Measurements from ENCODE around the gene RARG.

RARG gene

DNA sequence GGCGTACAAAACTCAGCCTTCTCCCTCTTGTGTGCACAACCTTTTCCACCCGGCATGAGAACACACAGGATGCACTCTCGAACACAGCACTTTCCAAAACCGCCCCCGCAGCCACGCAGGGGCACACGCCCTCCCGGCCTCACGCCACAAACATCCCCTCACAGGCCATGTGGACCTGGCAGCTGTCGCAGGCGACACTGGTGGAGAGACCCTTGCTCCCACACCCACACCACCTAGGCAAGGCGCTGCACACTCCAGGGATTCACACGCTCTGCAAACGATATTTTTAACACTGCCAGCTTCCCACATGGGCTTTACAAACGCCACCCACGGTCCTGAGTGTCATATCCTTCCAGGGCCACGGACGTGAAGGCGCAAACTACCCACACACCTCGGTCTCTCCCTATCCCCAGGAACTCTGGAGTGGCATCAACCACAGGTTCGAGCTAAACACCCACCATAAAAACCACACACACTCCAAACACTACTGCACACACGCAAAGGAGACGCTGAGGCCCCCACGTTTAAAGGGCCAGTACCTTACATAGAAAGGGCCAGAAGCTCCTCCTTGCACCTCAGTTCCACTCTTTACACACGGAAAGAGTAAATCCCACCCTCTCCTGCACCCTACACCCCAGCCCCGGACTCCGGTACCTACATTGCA lies 12.6 kb downstream of the RARG start (continued):
- TF ChIP-seq ZNF660 (tag by site-specific recombination; IDR thresholded peaks at IDR 0.05) (no peak), ZNF747 (tag by site-specific recombination; IDR thresholded peaks at IDR 0.05) (no peak), OVOL3 (tag by site-specific recombination; IDR thresholded peaks at IDR 0.05) (no peak), ZNF629 (tag by site-specific recombination; IDR thresholded peaks at IDR 0.05) (no peak), ZNF311 (tag by site-specific recombination; IDR thresholded peaks at IDR 0.05; ENCODE audit: borderline replicate concordance) (no peak), ZBTB49 (tag by site-specific recombination; IDR thresholded peaks at IDR 0.05; ENCODE audit: low read depth) (no peak), PRDM1 (tag by site-specific recombination; IDR thresholded peaks at IDR 0.05) (no peak), ZNF585B (tag by site-specific recombination; IDR thresholded peaks at IDR 0.05) (no peak), ZNF423 (tag by site-specific recombination; IDR thresholded peaks at IDR 0.05) (peak; percentile 10; the same call in 1 of the 2 replicates), RBAK (tag by site-specific recombination; IDR thresholded peaks at IDR 0.05) (no peak), MEIS1 (CRISPR knock-in tag; IDR thresholded peaks at IDR 0.05; ENCODE audit: borderline replicate concordance) (no peak), ZNF560 (tag by site-specific recombination; IDR thresholded peaks at IDR 0.05; ENCODE audit: borderline replicate concordance) (no peak), ZNF513 (tag by site-specific recombination; IDR thresholded peaks at IDR 0.05) (no peak), ZBTB20 (tag by site-specific recombination; IDR thresholded peaks at IDR 0.05) (peak; percentile 81; the same call in 1 of the 2 replicates), ZNF335 (tag by site-specific recombination; conservative IDR thresholded peaks at IDR 0.05) (peak; percentile 74), ZNF670 (tag by site-specific recombination; IDR thresholded peaks at IDR 0.05; ENCODE audit: low read depth) (no peak), ZSCAN16 (tag by site-specific recombination; IDR thresholded peaks at IDR 0.05) (0 out of 2 replicates have a peak, but pooled peaks have one; percentile 75), ZNF830 (tag by site-specific recombination; IDR thresholded peaks at IDR 0.05; ENCODE audit: low read depth) (no peak), IKZF3 (tag by site-specific recombination; IDR thresholded peaks at IDR 0.05) (no peak), KLF10 (tag by site-specific recombination; IDR thresholded peaks at IDR 0.05) (no peak), SP3 (tag by site-specific recombination; IDR thresholded peaks at IDR 0.05) (no peak), ZNF621 (tag by site-specific recombination; IDR thresholded peaks at IDR 0.05) (no peak), ZFHX2 (tag by site-specific recombination; conservative IDR thresholded peaks at IDR 0.05) (peak; percentile 100), ZNF138 (tag by site-specific recombination; IDR thresholded peaks at IDR 0.05; ENCODE audit: borderline replicate concordance) (no peak)
- TF ChIP-seq, protein P1, sequence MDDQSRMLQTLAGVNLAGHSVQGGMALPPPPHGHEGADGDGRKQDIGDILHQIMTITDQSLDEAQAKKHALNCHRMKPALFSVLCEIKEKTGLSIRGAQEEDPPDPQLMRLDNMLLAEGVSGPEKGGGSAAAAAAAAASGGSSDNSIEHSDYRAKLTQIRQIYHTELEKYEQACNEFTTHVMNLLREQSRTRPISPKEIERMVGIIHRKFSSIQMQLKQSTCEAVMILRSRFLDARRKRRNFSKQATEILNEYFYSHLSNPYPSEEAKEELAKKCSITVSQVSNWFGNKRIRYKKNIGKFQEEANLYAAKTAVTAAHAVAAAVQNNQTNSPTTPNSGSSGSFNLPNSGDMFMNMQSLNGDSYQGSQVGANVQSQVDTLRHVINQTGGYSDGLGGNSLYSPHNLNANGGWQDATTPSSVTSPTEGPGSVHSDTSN (CRISPR knock-in tag; IDR thresholded peaks at IDR 0.05) = no peak
- TF ChIP-seq, protein P2, sequence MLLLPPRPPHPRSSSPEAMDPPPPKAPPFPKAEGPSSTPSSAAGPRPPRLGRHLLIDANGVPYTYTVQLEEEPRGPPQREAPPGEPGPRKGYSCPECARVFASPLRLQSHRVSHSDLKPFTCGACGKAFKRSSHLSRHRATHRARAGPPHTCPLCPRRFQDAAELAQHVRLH (tag by site-specific recombination; IDR thresholded peaks at IDR 0.05) = 0 out of 2 replicates have a peak, but pooled peaks have one; percentile 6
- TF ChIP-seq, protein P3, sequence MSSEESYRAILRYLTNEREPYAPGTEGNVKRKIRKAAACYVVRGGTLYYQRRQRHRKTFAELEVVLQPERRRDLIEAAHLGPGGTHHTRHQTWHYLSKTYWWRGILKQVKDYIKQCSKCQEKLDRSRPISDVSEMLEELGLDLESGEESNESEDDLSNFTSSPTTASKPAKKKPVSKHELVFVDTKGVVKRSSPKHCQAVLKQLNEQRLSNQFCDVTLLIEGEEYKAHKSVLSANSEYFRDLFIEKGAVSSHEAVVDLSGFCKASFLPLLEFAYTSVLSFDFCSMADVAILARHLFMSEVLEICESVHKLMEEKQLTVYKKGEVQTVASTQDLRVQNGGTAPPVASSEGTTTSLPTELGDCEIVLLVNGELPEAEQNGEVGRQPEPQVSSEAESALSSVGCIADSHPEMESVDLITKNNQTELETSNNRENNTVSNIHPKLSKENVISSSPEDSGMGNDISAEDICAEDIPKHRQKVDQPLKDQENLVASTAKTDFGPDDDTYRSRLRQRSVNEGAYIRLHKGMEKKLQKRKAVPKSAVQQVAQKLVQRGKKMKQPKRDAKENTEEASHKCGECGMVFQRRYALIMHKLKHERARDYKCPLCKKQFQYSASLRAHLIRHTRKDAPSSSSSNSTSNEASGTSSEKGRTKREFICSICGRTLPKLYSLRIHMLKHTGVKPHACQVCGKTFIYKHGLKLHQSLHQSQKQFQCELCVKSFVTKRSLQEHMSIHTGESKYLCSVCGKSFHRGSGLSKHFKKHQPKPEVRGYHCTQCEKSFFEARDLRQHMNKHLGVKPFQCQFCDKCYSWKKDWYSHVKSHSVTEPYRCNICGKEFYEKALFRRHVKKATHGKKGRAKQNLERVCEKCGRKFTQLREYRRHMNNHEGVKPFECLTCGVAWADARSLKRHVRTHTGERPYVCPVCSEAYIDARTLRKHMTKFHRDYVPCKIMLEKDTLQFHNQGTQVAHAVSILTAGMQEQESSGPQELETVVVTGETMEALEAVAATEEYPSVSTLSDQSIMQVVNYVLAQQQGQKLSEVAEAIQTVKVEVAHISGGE (tag by site-specific recombination; conservative IDR thresholded peaks at IDR 0.05; ENCODE audit: low read depth) = 0 out of 2 replicates have a peak, but pooled peaks have one; percentile 15
- TF ChIP-seq, protein P4, sequence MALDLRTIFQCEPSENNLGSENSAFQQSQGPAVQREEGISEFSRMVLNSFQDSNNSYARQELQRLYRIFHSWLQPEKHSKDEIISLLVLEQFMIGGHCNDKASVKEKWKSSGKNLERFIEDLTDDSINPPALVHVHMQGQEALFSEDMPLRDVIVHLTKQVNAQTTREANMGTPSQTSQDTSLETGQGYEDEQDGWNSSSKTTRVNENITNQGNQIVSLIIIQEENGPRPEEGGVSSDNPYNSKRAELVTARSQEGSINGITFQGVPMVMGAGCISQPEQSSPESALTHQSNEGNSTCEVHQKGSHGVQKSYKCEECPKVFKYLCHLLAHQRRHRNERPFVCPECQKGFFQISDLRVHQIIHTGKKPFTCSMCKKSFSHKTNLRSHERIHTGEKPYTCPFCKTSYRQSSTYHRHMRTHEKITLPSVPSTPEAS (tag by site-specific recombination; IDR thresholded peaks at IDR 0.05) = peak; percentile 97
- TF ChIP-seq, protein P5, sequence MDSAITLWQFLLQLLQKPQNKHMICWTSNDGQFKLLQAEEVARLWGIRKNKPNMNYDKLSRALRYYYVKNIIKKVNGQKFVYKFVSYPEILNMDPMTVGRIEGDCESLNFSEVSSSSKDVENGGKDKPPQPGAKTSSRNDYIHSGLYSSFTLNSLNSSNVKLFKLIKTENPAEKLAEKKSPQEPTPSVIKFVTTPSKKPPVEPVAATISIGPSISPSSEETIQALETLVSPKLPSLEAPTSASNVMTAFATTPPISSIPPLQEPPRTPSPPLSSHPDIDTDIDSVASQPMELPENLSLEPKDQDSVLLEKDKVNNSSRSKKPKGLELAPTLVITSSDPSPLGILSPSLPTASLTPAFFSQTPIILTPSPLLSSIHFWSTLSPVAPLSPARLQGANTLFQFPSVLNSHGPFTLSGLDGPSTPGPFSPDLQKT (IDR thresholded peaks at IDR 0.05; ENCODE audit: borderline replicate concordance, low read depth, low read length) = no peak

Measured in HEK293 (cell line).